Non-pigmented ciliary epithelial cell (primary cell): ENCODE data around the gene SCGB3A1.

Experiments
- DNase-seq: peaks from one replicate; pipeline ENCODE4 v3.0.0-alpha.2; 2010; ENCODE audit warnings: low read depth

Gene SCGB3A1

DNA sequence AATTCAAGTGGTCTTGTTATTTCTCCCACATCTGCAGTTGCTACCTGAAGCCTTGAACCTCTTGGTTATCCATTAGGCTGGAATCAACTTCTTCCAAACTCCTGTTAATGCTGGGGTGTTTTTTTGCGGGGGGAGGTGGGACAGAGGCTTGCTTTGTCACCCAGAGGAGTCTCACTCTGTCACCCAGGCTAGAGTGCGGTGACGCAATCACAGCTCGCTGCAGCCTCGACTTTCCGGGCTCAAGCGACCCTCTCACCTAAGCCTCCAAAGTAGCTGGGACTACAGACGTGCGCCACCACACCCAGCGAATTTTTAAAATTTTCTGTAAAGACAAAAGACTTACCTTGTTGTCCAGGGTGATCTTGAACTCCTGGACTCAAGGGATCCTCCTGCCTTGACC lies 4.4 kb downstream of the SCGB3A1 start:
- DNase-seq, result no peak

DNA sequence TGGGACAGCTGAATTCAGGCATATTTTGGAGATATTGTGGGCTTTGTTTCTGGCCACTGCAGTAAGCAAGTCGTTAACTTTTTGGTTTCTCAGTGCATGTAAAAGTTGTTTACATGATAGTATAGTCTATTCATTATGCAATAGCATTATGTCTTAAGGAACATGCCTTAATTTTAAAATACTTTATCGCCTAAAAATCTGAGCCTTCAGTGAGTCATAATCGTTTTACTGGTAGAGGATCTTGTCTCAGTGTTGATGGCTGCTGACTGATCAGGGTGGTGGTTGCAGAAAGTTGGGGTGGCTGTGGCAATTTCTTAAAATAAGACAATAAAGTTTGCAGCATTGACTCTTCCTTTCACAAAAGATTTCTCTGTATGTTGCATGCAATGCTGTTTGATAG lies 5.1 kb downstream of the SCGB3A1 start:
- no peak for DNase-seq

DNA sequence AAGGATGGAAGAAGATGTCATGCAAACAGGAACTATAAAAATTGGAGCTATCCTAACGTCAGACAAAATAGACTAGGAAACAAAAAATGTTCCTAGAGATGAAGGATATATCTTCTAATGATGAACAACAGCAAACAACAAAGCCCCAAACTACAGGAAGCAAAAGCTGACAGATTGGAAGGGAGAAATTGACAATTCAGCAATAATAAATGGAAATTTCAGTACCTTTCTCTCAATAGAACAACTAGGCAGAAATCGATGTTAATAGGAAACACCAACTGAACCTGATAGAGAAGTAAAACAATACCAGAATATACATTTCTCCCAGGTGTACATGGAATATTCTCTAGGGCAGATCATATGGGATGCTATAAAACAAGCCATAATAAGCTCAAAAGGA lies 7.6 kb downstream of the SCGB3A1 start:
- DNase-seq, result no peak

DNA sequence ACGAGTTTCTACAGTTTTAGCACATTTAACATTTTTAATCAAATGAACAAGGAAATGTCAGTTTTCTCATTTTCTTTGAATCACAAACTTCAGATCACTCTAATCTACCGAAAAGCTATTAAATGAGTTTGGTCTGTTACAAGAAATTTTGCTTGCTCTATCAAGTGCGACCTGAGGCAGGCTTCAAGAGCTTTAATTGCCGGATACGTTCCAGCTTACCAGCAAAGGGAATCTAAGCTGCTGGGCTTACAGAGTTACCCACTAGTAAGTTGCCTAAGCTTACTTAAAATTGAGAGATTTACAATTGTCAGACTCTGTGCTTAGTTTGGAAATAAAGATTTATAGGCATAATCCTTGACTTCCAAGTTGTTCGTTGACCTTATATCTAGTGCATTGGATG lies 10.6 kb downstream of the SCGB3A1 start:
- no peak for DNase-seq

DNA sequence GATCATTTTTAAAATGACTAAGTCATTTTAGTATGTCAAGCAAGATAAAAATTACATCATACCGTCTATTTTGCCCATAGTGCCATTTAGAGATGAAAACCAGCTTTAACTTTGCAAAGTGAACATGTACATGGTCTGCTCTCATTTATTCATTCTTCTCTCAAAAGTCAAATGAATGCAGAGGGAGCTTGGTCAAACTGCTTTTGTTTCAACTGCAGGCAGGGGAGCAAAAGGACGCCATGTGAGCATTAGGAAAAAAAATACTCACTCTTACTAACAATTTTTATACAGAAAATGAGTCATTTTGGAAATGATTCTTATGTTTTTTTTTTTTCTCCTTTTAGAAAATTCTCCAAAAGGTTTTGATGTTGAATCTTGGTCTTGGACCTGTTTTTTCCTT lies 15.7 kb downstream of the SCGB3A1 start:
- no peak for DNase-seq

DNA sequence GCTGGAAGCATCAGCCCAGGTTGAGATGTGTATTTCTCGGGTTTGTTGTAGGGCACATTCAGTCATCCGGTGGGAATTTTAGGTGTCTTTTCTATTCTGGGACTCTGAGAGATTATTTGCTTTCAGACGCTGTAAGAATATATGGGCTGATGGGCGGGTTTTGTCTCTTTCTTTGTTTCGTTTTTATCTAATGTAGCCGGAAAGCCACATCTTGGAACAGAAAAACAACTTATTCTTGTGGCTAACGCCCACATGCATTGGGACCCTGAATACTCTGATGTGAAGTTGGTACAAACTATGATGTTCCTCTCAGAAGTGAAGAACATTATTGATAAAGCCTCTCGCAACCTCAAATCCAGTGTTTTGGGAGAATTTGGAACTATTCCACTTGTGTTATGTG lies 22.4 kb downstream of the SCGB3A1 start:
- DNase-seq, result no peak

DNA sequence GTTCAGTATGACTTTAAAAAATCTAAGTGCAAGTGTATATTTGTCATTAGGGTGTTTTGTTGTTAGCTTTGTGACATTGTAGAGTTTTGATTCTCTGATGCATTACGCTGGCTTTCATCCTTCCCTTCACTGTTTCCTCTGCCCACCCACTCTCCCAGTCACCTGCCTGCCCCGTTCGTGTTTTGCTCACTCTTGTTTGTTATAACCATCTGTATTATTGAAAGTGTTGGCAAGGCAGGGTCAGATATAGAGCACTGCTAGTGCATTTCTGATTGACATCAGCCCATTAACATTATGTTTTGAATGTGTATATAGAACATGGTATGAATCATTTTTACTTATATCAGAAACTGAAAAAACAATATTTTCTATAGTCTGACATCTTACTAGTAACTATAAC lies 27.3 kb downstream of the SCGB3A1 start:
- DNase-seq, result no peak

DNA sequence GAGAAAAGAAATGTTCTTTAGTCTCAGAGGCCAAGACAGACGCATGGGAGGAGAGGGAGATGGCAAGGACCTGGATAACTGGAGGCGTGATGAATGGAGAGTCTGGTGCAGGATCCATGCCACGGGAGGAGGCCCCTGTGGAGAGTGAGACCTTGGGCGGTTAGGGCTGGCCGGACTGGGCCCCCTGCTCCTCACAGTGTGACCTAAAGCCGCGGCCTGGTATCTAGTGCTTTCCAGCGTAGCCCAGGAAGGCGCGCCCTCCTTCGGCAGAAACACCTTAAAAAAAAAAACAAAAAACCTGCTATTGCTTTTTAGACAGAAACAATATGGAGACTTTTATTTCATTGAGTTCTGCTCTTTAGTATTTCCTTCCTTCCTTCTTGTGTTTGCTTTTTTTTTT lies 33.1 kb downstream of the SCGB3A1 start:
- no peak for DNase-seq

DNA sequence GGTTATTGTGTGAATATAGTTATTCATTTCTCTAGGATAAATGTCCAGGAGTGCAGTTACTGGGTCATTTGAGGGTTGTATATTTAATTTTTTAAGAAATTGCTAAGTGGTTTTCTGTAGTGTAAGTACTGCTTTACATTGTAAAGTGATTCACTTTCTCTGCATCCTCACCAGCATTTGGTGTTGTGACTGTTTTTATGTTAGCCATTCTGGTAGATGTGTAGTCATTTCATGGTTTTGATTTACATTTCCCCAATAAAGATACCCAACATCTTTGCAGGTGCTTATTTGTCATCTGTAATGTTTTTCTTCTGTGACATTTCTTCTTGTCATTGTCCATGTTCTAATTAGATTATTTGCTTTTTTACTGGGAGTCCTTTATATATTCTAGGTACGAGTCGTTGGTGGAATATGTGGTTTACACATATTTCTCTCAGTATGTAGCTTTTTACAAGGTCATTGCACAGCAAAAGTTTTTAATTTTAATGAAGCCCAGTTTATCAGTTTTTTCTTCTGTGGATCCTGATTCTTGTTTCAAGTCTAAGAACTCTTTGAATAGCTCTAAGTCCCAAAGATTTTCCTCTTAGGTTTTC lies 34.0 kb downstream of the SCGB3A1 start:
- no peak for DNase-seq

DNA sequence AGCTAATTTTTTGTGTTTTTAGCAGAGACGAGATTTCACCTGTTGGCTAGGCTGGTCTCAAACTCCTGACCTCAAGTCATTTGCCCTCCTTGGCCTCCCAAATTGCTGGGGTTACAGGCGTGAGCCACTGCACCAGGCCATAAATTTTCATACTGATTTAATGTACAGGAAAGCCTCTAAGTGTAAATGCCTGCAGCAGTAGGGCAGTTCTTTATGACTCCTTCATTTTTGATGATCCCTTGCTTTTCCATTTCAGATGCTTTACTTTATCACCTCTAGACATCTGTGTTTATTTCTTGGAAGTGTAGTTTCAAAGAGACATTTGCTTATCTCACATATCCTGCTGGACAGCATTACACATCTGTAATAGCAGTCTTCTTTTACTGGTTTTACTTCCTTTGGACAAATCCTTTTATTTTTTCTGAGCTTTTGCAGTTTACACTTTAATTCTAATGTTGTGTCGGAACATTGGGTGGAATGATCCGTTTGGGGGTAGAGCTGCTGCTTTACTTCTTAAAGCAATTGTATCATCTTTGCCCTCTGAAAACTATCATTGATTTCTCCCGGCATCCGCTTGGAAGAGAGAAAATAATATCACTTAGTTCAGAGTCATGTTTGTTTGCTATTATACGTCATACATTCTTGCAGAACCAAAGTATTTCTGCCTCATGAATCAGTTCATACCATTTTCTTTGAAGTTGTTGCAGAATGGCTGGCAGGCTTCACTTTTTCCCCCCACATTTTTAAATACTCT lies 36.0 kb downstream of the SCGB3A1 start:
- peak; percentile 2 for DNase-seq

DNA sequence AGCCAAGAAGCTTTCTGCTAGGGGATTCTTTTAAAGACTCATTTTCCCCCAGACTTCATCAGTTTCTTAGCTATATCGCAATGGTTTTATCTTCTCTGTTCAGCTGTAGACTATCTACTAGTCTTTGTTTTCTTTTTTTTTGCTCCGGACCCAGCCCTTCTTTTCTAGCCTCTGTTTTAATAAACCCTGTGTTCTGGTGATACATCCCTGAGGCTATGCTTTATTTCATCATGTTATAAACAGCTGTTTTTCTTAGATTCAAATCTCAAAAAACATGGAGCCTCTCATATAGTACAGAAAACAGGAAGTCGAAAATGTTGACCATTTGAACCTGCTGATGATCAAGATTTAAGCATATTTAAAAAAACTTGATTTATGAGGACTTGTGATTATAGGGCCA lies 37.8 kb downstream of the SCGB3A1 start:
- DNase-seq, result no peak

DNA sequence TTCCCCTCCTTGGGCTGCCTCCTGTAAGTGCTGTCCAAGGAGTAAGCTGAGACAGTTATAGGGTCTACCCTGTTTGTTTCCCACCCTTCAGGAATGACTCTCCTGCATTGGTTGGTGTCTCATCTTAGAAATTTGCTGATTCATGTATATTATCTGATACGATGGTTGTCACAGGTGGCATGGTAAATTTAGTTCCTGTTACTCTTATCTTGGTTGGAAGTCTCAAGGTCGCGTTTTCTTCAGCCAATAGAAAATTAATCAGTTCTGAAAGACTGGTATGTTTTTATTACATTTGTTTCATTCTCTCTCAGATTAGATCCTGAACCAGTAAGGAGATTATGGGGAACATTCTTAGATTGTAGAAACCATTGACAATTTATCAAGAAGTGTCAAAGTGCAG lies 42.7 kb downstream of the SCGB3A1 start:
- no peak for DNase-seq

DNA sequence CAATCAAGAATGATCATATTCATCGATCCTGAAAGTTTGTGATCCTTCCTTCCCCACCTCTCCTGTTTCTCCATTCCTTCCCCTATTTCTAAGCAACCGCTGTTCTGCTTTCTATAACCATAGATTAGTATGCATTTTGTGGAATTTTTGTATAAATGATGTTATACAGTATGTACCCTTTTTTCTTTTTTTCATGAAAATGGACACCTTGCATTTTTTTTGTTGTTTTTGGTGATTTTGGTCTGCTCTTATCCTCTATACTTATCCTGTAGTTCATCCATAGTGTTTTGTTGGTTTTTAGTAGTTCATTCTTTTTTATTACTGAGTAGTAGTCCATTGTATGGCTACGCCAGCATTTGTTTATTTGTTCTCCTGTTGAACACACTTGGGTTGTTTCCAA lies 46.1 kb downstream of the SCGB3A1 start:
- DNase-seq, result no peak

DNA sequence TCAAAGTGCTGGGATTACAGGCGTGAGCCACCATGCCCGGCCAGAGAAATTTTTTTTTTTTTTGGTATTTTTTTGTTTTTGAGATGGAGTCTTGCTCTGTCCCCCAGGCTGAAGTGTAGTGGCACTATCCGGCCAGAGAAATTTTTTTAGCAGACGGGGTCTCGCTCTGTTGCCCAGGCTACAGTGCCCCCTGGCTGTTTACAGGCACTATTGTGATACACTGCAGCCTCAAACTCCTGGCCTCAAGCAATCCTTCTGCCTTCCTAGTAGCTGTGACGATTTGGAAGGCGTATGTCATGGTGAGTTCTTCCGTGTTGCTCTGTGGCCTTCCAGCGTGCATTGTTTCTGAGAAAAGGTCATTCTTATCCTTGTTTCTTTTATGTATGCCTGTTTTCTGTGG lies 49.6 kb downstream of the SCGB3A1 start:
- DNase-seq, result no peak
